Stomach (tissue), 4 donors: ENCODE data around the gene ARL6IP4.

Source experiments
- CTCF ChIP-seq, 7 experiments: fragments of 450-650 bp in 4 of 7; fragments of 200-600 bp in 3 of 7; sonication (generic) in 3 of 7; IDR thresholded peaks; one replicate each; pipeline ENCODE4 v1.5.1; 2016 to 2019; ENCODE audit warnings: antibody characterized with exemption in 7 of 7, control low read depth in 2 of 7, mild to moderate bottlenecking in 1 of 7
- POLR2AphosphoS5 ChIP-seq, 3 donors: sonication (generic); formaldehyde crosslinking; IDR thresholded peaks; one replicate each; pipeline ENCODE4 v1.6.1; 2016; ENCODE audit warnings: antibody characterized with exemption in 3 of 3

GRCh38 chr12:122996188-122996601 is 15.7 kb downstream of the ARL6IP4 start:
- TF ChIP-seq POLR2AphosphoS5 (IDR thresholded peaks at IDR 0.05) (no peak), CTCF (IDR thresholded peaks at IDR 0.05) (no peak)
